Endothelial cell (in vitro differentiated cells): Measurements from ENCODE around the gene EFNB1. TPM values are rescaled to one million over a fixed set of nuclear protein-coding genes. Genes with fewer than 3 reads are reported as not detected.

Source experiments
- DNase-seq: peaks from one replicate; pipeline ENCODE4 v3.0.0; 2021; ENCODE audit warnings: low spot score
- H3K27ac Mint-ChIP-seq: one replicate; pipeline ENCODE4 v1.8.0; 2021; ENCODE audit warnings: mixed read lengths, inconsistent platforms; ENCODE audit not compliant: unreplicated experiment
- H3K27me3 Mint-ChIP-seq: one replicate; pipeline ENCODE4 v1.8.0; 2021; ENCODE audit warnings: mild to moderate bottlenecking, moderate library complexity, mixed read lengths, inconsistent platforms; ENCODE audit not compliant: unreplicated experiment
- H3K36me3 Mint-ChIP-seq: one replicate; pipeline ENCODE4 v1.8.0; 2021; ENCODE audit warnings: mild to moderate bottlenecking, low read depth, mixed read lengths, inconsistent platforms; ENCODE audit not compliant: unreplicated experiment
- H3K4me1 Mint-ChIP-seq: one replicate; pipeline ENCODE4 v1.8.0; 2021; ENCODE audit warnings: mild to moderate bottlenecking, mixed read lengths, inconsistent platforms; ENCODE audit not compliant: unreplicated experiment
- H3K4me3 Mint-ChIP-seq: one replicate; pipeline ENCODE4 v1.8.0; 2021; ENCODE audit warnings: mild to moderate bottlenecking, mixed read lengths, inconsistent platforms; ENCODE audit not compliant: unreplicated experiment
- H3K9me3 Mint-ChIP-seq: one replicate; pipeline ENCODE4 v1.8.0; 2021; ENCODE audit warnings: mixed read lengths, inconsistent platforms; ENCODE audit not compliant: unreplicated experiment
- CTCF ChIP-seq: fragments of 200-600 bp; sonication (generic); IDR thresholded peaks from one replicate; pipeline ENCODE4 v1.5.0; 2021; ENCODE audit warnings: antibody characterized with exemption; ENCODE audit not compliant: unreplicated experiment
- total RNA-seq: library from RNA; stranded (reverse); fragmentation: NEBNext Ultra II Directional; extraction: Animal tissue kit (Norgen Biotek cat#: 25700); gene quantifications from one replicate; pipeline ENCODE4 v1.2.1, GENCODE V29; 2021; ENCODE audit not compliant: unreplicated experiment

The EFNB1 gene
- total RNA-seq, 1 donor from 2014 or later = 7.8 TPM

GRCh38 chrX:68823413-68824151 is 5.2 kb upstream of the EFNB1 start:
- TF ChIP-seq CTCF = no peak
- no peak overlapping the region for H3K4me3 Mint-ChIP-seq

GRCh38 chrX:68824152-68824433 is 4.7 kb upstream of the EFNB1 start:
- H3K9me3 Mint-ChIP-seq = no peaks in the 10 kb centered on the region
- peaks cover 5% of the 10 kb centered on the region for H3K27me3 Mint-ChIP-seq

More at GRCh38 chrX:68823413-68824151, 5.2 kb upstream of the EFNB1 start:
- H3K27me3 Mint-ChIP-seq = peaks cover 5% of the 10 kb centered on the region
- peaks cover 3% of the 10 kb centered on the region for H3K4me1 Mint-ChIP-seq
- H3K9me3 Mint-ChIP-seq = no peaks in the 10 kb centered on the region
- no peak overlapping the region for H3K27ac Mint-ChIP-seq
- no peaks in the 10 kb centered on the region for H3K36me3 Mint-ChIP-seq
- DNase-seq = no peak

GRCh38 chrX:68824565-68825125 is 4.2 kb upstream of the EFNB1 start:
- Mint-ChIP-seq H3K27me3 (peaks cover 5% of the 10 kb centered on the region), H3K4me1 (peaks cover 3% of the 10 kb centered on the region), H3K36me3 (no peaks in the 10 kb centered on the region), H3K4me3 (no peak overlapping the region), H3K9me3 (no peaks in the 10 kb centered on the region), H3K27ac (no peak overlapping the region)
- no peak for TF ChIP-seq CTCF
- no peak for DNase-seq

More at GRCh38 chrX:68824152-68824433, 4.7 kb upstream of the EFNB1 start:
- Mint-ChIP-seq H3K27ac (no peak overlapping the region), H3K4me1 (peaks cover 3% of the 10 kb centered on the region), H3K36me3 (no peaks in the 10 kb centered on the region), H3K4me3 (no peak overlapping the region)
- no peak for DNase-seq
- no peak for TF ChIP-seq CTCF

- DNase-seq = no peak
- no peak overlapping the region for H3K27ac Mint-ChIP-seq
- no peak for TF ChIP-seq CTCF
- peaks cover 3% of the 10 kb centered on the region for H3K4me1 Mint-ChIP-seq
- no peaks in the 10 kb centered on the region for H3K9me3 Mint-ChIP-seq
- no peaks in the 10 kb centered on the region for H3K36me3 Mint-ChIP-seq
- no peak overlapping the region for H3K4me3 Mint-ChIP-seq
- H3K27me3 Mint-ChIP-seq = peaks cover 5% of the 10 kb centered on the region
Measured at GRCh38 chrX:68826113-68826980, 2.5 kb upstream of the EFNB1 start.
